HG02798 (cell line): Measurements from ENCODE around the gene RPL27.
"Not testable (repeated sequence)": the region's sequence is repeated elsewhere in the genome, so short reads cannot be mapped to it uniquely, and the experiment has no call there.

ENCODE experiments used
- ATAC-seq: cut with Tn5 transposase; IDR thresholded peaks from one replicate; pipeline ENCODE4 v1.9.1; 2021; ENCODE audit warnings: mild to moderate bottlenecking; ENCODE audit not compliant: unreplicated experiment, poor library complexity

The RPL27 gene

GRCh38 chr17:42997984-42998938, at the start of gene RPL27:
TSS of gene RPL27 (plus strand) at chr17:42998419. CDS start at chr17:42998751, 332 bp downstream.
- peak; percentile 96 for ATAC-seq

- no peak for ATAC-seq
These were observed 48.0 kb upstream of the RPL27 start for GRCh38 chr17:42950044-42950783.

- no peak for ATAC-seq
These were observed 44.5 kb upstream of the RPL27 start for GRCh38 chr17:42953669-42954068.

GRCh38 chr17:42964161-42964932, 33.9 kb upstream of the RPL27 start, which contains the start of gene AARSD1:
TSS of gene AARSD1 (minus strand) at chr17:42964454. CDS start at chr17:42964440, 14 bp downstream.
- peak; percentile 87 for ATAC-seq

- no peak for ATAC-seq
These were observed 30.3 kb upstream of the RPL27 start for GRCh38 chr17:42967925-42968324.

GRCh38 chr17:42969001-42969581, 29.1 kb upstream of the RPL27 start:
- ATAC-seq, result no peak

- no peak for ATAC-seq
These were observed 26.6 kb upstream of the RPL27 start for GRCh38 chr17:42971589-42971988.

GRCh38 chr17:42973323-42973722, 24.9 kb upstream of the RPL27 start:
- not testable (repeated sequence) for ATAC-seq

- ATAC-seq, result no peak
These were observed 23.0 kb upstream of the RPL27 start for GRCh38 chr17:42975265-42975664.

- ATAC-seq, result not testable (repeated sequence)
These were observed 22.5 kb upstream of the RPL27 start for GRCh38 chr17:42975701-42976100.

- peak; percentile 16 for ATAC-seq
These were observed 18.5 kb upstream of the RPL27 start, which contains the start of gene PTGES3L for GRCh38 chr17:42979511-42980273. TSS of gene PTGES3L (minus strand) at chr17:42980080. CDS start at chr17:42980053, 27 bp downstream.

GRCh38 chr17:42980274-42980765, 17.9 kb upstream of the RPL27 start, which contains the start of gene RUNDC1:
TSS of gene RUNDC1 (plus strand) at chr17:42980565. CDS start at chr17:42980577, 12 bp downstream.
- peak; percentile 87 for ATAC-seq

- peak; percentile 55 for ATAC-seq
These were observed 17.3 kb upstream of the RPL27 start for GRCh38 chr17:42980766-42981397.

GRCh38 chr17:42982266-42982665, 16.0 kb upstream of the RPL27 start:
- no peak for ATAC-seq

- ATAC-seq, result no peak
These were observed 13.0 kb upstream of the RPL27 start for GRCh38 chr17:42985225-42985624.

GRCh38 chr17:42989141-42989540, 9.1 kb upstream of the RPL27 start:
- no peak for ATAC-seq

- ATAC-seq, result no peak
These were observed 8.2 kb upstream of the RPL27 start for GRCh38 chr17:42989726-42990652.
